ENCODE data around the gene NT5C. TPM values are rescaled to one million over a fixed set of nuclear protein-coding genes. Genes with fewer than 3 reads are reported as not detected.
"Not testable (repeated sequence)": the region's sequence is repeated elsewhere in the genome, so short reads cannot be mapped to it uniquely, and the experiment has no call there.

Gene NT5C
- total RNA-seq, 2 experiments from 2014 or later, result 14.1 to 16.1 TPM

DNA sequence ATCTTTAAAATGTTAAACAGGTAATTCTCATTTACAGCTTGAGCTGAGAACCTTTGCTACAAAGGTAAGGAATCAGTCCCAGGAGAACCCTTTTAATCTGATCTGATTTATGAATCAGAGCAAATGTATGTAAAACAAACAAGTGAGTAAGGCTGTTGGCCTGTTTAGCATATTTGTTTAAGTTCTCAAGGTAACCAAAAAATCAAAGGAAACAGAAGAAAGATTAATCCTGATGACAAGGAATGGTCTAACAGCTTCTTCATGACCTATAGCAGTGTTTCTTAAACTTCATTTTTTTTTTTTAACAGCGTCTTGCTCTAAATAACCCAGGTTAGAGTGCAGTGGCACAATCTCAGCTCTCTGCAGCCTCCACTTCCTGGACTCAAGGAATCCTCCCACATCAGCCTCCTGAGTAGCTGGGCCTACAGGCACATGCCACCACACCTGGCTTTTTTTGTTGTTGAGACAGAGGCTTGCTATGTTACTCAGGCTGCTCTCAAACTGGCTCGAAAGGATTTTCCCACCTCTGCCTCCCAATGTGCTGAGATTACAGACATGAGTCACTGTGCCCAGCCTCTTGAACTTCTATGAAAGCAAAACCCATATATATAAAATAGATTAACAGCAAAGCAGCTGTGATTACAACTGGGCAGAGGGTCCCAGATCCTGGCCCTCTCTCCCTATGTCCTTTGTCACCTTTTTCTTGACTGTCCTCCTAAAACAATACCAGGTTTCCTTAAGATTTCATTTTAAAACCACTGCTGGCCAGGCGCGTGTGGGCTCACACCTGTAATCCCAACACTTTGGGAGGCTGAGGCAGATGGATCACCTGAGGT is 27.9 kb upstream of the NT5C start:
- DNase-seq, result no peak
- H3K9me3 Mint-ChIP-seq, result no peaks in the 10 kb centered on the region
- H3K27me3 Mint-ChIP-seq, result no peaks in the 10 kb centered on the region
- intact Hi-C loops (cut with DNase I, micrococcal nuclease), result no loop called here
- no peak for TF ChIP-seq CTCF (IDR thresholded peaks at IDR 0.05)
- ChIA-PET POLR2A (interaction anchor here (0.9 to 1.0 kb wide), 2 partner anchors 18 to 45 kb away, joined by 3 read pairs; no protein-coding TSS in a partner anchor), CTCF (interaction anchor here (0.6 to 1.2 kb wide), 5 partner anchors 10 to 165 kb away, joined by 3 to 5 read pairs (median 4); partner anchors contain the start of gene NT5C)
- H3K4me3 ChIP-seq (ENCODE audit: low read length), result no peak overlapping the region
- no peaks in the 10 kb centered on the region for H3K9me3 ChIP-seq (ENCODE audit: control insufficient read depth in 1 of 2, insufficient read depth in 1 of 2, low read length in 2 of 2)
- no peak overlapping the region for H3K4me3 Mint-ChIP-seq
- peaks cover 8% of the 10 kb centered on the region for H3K4me1 ChIP-seq (ENCODE audit: insufficient read depth, low read length)
- H3K27me3 ChIP-seq (ENCODE audit: control insufficient read depth in 1 of 2, insufficient read depth in 2 of 2, low read length in 2 of 2), result no peaks in the 10 kb centered on the region
- peaks cover 3% of the 10 kb centered on the region for H3K36me3 Mint-ChIP-seq (ENCODE audit: low read depth)
- H3K27ac ChIP-seq (ENCODE audit: low read depth in 1 of 2, low read length in 2 of 2), result no peak overlapping the region
- H3K27ac Mint-ChIP-seq, result no peak overlapping the region
- no peaks in the 10 kb centered on the region for H3K36me3 ChIP-seq (ENCODE audit: insufficient read depth, low read length)
- ATAC-seq (ENCODE audit: poor library complexity), result no peak
- H3K4me1 Mint-ChIP-seq (ENCODE audit: low read depth), result peaks cover 9% of the 10 kb centered on the region

GRCh38 chr17:75158480-75158879 is 26.9 kb upstream of the NT5C start:
- ATAC-seq (ENCODE audit: poor library complexity); H3K9me3 ChIP-seq (ENCODE audit: control insufficient read depth in 1 of 2, insufficient read depth in 1 of 2, low read length in 2 of 2); H3K27ac Mint-ChIP-seq; H3K36me3 Mint-ChIP-seq (ENCODE audit: low read depth); H3K4me3 ChIP-seq (ENCODE audit: low read length); H3K27ac ChIP-seq (ENCODE audit: low read depth in 1 of 2, low read length in 2 of 2); H3K27me3 Mint-ChIP-seq; H3K9me3 Mint-ChIP-seq; H3K27me3 ChIP-seq (ENCODE audit: control insufficient read depth in 1 of 2, insufficient read depth in 2 of 2, low read length in 2 of 2); H3K4me3 Mint-ChIP-seq; DNase-seq; H3K36me3 ChIP-seq (ENCODE audit: insufficient read depth, low read length); intact Hi-C loops (cut with DNase I, micrococcal nuclease): not testable (repeated sequence)
- POLR2A ChIA-PET, result interaction anchor here (0.9 to 1.0 kb wide), 2 partner anchors 17 to 45 kb away, joined by 3 read pairs; no protein-coding TSS in a partner anchor
- H3K4me1 ChIP-seq (ENCODE audit: insufficient read depth, low read length), result peaks cover 12% of the 10 kb centered on the region
- CTCF ChIA-PET, result interaction anchor here (0.6 to 1.2 kb wide), 5 partner anchors 9 to 166 kb away, joined by 3 to 5 read pairs (median 4); partner anchors contain the start of gene NT5C
- peaks cover 11% of the 10 kb centered on the region for H3K4me1 Mint-ChIP-seq (ENCODE audit: low read depth)

DNA sequence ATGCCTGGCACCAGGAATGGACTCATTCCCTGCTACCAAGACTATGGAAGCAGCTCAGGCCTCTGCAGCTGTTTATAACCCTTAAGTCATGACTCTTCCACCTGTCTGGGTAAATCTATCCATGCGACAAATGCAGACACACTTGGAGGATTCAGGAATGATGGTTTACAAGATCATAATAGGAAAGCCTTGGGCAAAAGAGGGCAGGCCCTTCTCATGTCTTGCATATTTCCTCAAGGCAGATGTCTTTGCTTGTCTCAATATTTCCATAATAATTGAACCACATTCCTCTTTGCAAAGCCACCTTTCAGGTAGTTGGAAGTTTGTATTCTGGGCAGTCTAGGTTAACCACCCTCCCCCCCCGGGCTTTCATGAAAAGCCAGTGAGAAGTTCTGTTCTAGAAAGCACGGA is 23.7 kb upstream of the NT5C start:
- POLR2A ChIA-PET, result interaction anchor here (0.6 to 2.6 kb wide), 16 partner anchors 8 to 134 kb away, joined by 3 to 17 read pairs (median 4); partner anchors contain the start of genes NT5C, SLC16A5 and SLC25A19
- intact Hi-C loops (cut with DNase I, micrococcal nuclease), result no loop called here
- no peak for ATAC-seq (ENCODE audit: poor library complexity)

More for the DNA sequence above, 23.7 kb upstream of the NT5C start:
- H3K36me3 ChIP-seq (ENCODE audit: insufficient read depth, low read length), result no peaks in the 10 kb centered on the region
- H3K4me1 ChIP-seq (ENCODE audit: insufficient read depth, low read length), result peaks cover 32% of the 10 kb centered on the region
- peak overlapping the region; percentile 6 to 45 for H3K27ac ChIP-seq (ENCODE audit: low read depth in 1 of 2, low read length in 2 of 2)
- peak overlapping the region; percentile 85 for H3K4me3 Mint-ChIP-seq
- peak overlapping the region; percentile 79 for H3K27ac Mint-ChIP-seq
- CTCF ChIA-PET, result interaction anchor here (1.4 to 2.3 kb wide), 4 partner anchors 16 to 47 kb away, joined by 3 to 12 read pairs (median 8); partner anchors contain the start of gene NT5C
- no peak overlapping the region for H3K4me3 ChIP-seq (ENCODE audit: low read length)
- H3K9me3 ChIP-seq (ENCODE audit: control insufficient read depth in 1 of 2, insufficient read depth in 1 of 2, low read length in 2 of 2), result no peaks in the 10 kb centered on the region
- TF ChIP-seq CTCF (IDR thresholded peaks at IDR 0.05), result no peak
- no peaks in the 10 kb centered on the region for H3K9me3 Mint-ChIP-seq
- DNase-seq, result no peak
- peaks cover 23% of the 10 kb centered on the region for H3K36me3 Mint-ChIP-seq (ENCODE audit: low read depth)
- H3K27me3 Mint-ChIP-seq, result no peaks in the 10 kb centered on the region
- H3K27me3 ChIP-seq (ENCODE audit: control insufficient read depth in 1 of 2, insufficient read depth in 2 of 2, low read length in 2 of 2), result no peaks in the 10 kb centered on the region
- peaks cover 27% of the 10 kb centered on the region for H3K4me1 Mint-ChIP-seq (ENCODE audit: low read depth)

Data from CD4-positive, alpha-beta T cell (primary cell).